ENCODE results near the gene FUT2.
A peak's percentile ranks its signal among the peaks of the same experiment; 100 is the strongest.

The FUT2 gene

DNA sequence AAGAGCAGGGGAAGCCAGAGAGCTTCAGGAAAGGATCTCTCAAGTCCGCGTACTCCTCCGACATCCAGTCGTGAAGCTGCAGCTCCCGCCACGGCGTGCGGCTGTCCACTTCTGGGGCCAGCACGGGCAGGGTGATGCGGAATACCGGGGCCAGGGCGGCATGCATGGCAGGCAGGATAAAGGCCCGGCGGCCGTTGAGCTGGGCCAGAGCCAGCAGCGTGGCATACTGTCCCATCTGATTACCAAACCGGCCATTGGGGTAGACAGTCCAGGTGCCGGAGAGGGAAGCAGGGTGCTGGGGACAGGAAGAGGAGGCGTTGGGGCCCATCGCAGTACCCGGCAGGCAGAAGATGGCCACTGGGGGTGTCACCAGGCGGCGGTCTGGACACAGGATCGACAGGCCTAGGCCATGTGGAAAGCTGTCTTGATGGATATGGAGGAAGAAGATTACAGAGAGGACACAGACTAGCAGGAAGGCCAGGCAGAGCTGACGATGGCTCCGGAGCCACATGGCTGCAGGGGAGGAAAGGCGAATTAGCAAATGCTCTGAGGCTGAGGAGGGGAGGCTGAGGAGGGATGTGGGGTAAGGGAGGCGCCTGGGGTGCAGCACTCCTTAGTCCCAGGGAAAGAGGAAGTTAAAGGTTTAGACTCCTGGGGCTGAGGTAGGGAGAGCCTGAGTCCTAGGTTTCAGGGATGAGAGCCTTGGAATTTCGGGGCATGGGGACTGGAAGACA, 55.2 kb downstream of the FUT2 start:
- TF ChIP-seq GATA1 (IDR thresholded peaks at IDR 0.05; ENCODE audit: low read depth, low read length) (no peak), POLR2A (IDR thresholded peaks at IDR 0.05; ENCODE audit: low read length) (no peak)

GRCh38 chr19:48751845-48752495, 56.2 kb downstream of the FUT2 start:
- DNase-seq: no peak

More for the DNA sequence above, 55.2 kb downstream of the FUT2 start:
- DNase-seq: no peak

DNA sequence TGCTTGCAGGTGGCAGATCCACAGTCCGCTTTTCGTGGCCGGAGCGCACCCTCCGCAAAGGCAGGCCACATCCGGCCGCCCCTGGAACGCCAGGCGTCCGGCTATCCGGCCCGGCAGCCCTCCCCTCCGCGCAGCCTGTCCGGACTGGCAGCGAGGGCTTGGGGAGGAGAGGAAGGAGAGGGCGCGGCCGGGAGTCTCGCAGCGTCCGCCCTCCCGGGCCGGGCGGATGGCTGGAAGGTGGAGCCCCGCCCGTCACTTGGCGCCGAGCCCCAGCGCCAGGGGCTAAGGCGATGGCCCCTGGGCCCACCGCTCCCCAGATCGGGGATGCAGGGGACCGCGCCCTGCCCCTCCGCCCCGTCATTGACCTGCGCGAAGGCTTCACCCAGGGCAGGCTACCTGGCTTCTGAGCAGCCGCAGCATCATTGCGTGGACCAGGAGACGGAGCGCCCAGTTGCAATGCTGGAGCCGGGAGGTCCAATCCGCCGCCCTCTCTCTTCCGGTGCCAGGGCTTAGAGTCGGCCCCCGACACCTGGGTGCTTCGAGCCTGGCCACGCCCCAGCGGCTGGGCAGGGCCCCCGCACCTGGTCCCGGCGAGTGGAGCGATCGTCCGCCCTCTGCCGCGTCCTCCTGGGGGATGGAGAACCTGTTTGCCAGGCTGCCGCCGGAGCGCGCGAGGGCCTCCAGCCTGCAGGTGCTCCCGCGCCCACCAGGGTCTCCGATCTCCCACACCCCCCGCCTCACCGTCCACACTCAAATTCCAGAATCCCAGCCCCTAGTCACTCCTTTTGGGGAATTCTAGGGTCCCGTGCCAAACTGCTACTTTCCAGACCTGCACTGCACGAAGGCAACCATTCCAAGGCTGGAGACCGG, 57.0 kb downstream of the FUT2 start, which contains the start of gene FUT1:
Gene FUT1, minus strand, starts transcription at position 146 of the 870 bp plus-strand sequence. CDS start 1,360 bp downstream, outside the sequence.
- no peak for TF ChIP-seq GATA1 (IDR thresholded peaks at IDR 0.05; ENCODE audit: low read depth, low read length)
- peak; percentile 45 for TF ChIP-seq POLR2A (IDR thresholded peaks at IDR 0.05; ENCODE audit: low read length)
- peak; percentile 74 to 81 for DNase-seq

More at GRCh38 chr19:48751845-48752495, 56.2 kb downstream of the FUT2 start:
- TF ChIP-seq GATA1 (IDR thresholded peaks at IDR 0.05; ENCODE audit: low read depth, low read length): no peak
- no peak for TF ChIP-seq POLR2A (IDR thresholded peaks at IDR 0.05; ENCODE audit: low read length)

- DNase-seq: peak in 1 of 2 experiments; percentile 56
- TF ChIP-seq POLR2A (IDR thresholded peaks at IDR 0.05; ENCODE audit: low read length): no peak
- TF ChIP-seq GATA1 (IDR thresholded peaks at IDR 0.05; ENCODE audit: low read depth, low read length): no peak
Observed at GRCh38 chr19:48755084-48755641, 59.4 kb downstream of the FUT2 start, which contains the start of gene FGF21. Gene FGF21 (plus strand): TSS chr19:48755524. CDS start chr19:48756237, 713 bp downstream.

Data from erythroblast (primary cell).